ENCODE data around the gene LONP2. TPM values are rescaled to one million over a fixed set of nuclear protein-coding genes. Genes with fewer than 3 reads are reported as not detected.
"Not testable (repeated sequence)": the region's sequence is repeated elsewhere in the genome, so short reads cannot be mapped to it uniquely, and the experiment has no call there.

LONP2 gene
- total RNA-seq, 1 experiment from 2014 or later: 29.2 TPM

GRCh38 chr16:48386559-48387312 lies 142.6 kb downstream of the LONP2 start:
- no peak for DNase-seq (ENCODE audit: low read depth)

GRCh38 chr16:48392407-48392806 lies 148.3 kb downstream of the LONP2 start:
- DNase-seq (ENCODE audit: low read depth): no peak

GRCh38 chr16:48393485-48394354 lies 149.6 kb downstream of the LONP2 start:
- DNase-seq (ENCODE audit: low read depth): no peak

- no peak for DNase-seq (ENCODE audit: low read depth)
These were observed 150.2 kb downstream of the LONP2 start for GRCh38 chr16:48394355-48394703.

GRCh38 chr16:48395375-48395774 lies 151.3 kb downstream of the LONP2 start:
- no peak for DNase-seq (ENCODE audit: low read depth)

GRCh38 chr16:48402547-48402946 lies 158.4 kb downstream of the LONP2 start:
- DNase-seq (ENCODE audit: low read depth): not testable (repeated sequence)

GRCh38 chr16:48405153-48405552 lies 161.1 kb downstream of the LONP2 start:
- no peak for DNase-seq (ENCODE audit: low read depth)

GRCh38 chr16:48405907-48406306 lies 161.8 kb downstream of the LONP2 start:
- DNase-seq (ENCODE audit: low read depth): no peak

Other genes starting within 250 kb of the LONP2 start
- not detected in 2 replicates for gene ABCC12, start 88.3 kb upstream of the LONP2 start, total RNA-seq (2014; rRNA removed; shearing (Covaris generic))
- gene ABCC11, start 3.2 kb downstream of the LONP2 start, total RNA-seq (2014; rRNA removed; shearing (Covaris generic)): not detected in 2 replicates
- 16.4 and 20.2 TPM in 2 replicates for gene SIAH1, start 141.1 kb downstream of the LONP2 start, total RNA-seq (2014; rRNA removed; shearing (Covaris generic))

All from Daoy (cell line).